Panc1 (cell line): ENCODE measurements around the gene ATG13.

ENCODE experiments used
- TCF7L2 ChIP-seq: IDR thresholded peaks from 2 replicates; pipeline ENCODE4 v1.6.1; 2011; ENCODE audit warnings: mild to moderate bottlenecking, low read depth, low read length, inconsistent platforms
- TF ChIP-seq, protein P1 (sequence below), 2 experiments: IDR thresholded peaks; 2 replicates each; pipeline ENCODE4 v1.6.1; 2011 to 2012; ENCODE audit warnings: low read depth in 2 of 2, control low read depth in 1 of 2, low read length in 1 of 2, mild to moderate bottlenecking in 1 of 2, moderate library complexity in 1 of 2; ENCODE audit not compliant: insufficient read depth in 1 of 2
- TF ChIP-seq, protein P2 (sequence below): fragments of 450-650 bp; IDR thresholded peaks from 2 replicates; pipeline ENCODE4 v1.5.1; 2017; ENCODE audit warnings: mild to moderate bottlenecking

DNA sequence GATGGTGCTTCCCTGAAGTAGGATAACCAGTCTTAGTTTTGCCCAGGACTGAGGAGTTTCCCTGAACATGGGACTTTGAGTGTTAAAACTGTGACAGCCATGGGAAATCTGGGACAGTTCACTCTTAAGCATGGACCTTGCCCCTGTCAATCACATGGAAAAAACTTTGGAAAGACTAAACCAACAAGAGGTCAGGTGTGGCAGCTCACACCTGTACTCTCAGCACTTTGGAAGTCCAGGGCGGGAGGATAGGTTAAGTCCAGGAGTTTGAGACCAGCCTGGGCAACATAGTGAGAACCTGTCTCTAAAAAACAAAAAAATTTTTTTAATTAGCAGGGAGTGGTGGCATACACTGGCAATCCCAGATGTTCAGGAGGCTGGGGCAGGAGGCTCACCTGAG lies 20.2 kb upstream of the ATG13 start:
- TF ChIP-seq TCF7L2 = no peak
- TF ChIP-seq, protein P1, sequence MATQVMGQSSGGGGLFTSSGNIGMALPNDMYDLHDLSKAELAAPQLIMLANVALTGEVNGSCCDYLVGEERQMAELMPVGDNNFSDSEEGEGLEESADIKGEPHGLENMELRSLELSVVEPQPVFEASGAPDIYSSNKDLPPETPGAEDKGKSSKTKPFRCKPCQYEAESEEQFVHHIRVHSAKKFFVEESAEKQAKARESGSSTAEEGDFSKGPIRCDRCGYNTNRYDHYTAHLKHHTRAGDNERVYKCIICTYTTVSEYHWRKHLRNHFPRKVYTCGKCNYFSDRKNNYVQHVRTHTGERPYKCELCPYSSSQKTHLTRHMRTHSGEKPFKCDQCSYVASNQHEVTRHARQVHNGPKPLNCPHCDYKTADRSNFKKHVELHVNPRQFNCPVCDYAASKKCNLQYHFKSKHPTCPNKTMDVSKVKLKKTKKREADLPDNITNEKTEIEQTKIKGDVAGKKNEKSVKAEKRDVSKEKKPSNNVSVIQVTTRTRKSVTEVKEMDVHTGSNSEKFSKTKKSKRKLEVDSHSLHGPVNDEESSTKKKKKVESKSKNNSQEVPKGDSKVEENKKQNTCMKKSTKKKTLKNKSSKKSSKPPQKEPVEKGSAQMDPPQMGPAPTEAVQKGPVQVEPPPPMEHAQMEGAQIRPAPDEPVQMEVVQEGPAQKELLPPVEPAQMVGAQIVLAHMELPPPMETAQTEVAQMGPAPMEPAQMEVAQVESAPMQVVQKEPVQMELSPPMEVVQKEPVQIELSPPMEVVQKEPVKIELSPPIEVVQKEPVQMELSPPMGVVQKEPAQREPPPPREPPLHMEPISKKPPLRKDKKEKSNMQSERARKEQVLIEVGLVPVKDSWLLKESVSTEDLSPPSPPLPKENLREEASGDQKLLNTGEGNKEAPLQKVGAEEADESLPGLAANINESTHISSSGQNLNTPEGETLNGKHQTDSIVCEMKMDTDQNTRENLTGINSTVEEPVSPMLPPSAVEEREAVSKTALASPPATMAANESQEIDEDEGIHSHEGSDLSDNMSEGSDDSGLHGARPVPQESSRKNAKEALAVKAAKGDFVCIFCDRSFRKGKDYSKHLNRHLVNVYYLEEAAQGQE (IDR thresholded peaks at IDR 0.05; ENCODE audit: insufficient read depth in 1 of 2, low read depth in 2 of 2, low read length in 1 of 2) = no peak
- TF ChIP-seq, protein P2, sequence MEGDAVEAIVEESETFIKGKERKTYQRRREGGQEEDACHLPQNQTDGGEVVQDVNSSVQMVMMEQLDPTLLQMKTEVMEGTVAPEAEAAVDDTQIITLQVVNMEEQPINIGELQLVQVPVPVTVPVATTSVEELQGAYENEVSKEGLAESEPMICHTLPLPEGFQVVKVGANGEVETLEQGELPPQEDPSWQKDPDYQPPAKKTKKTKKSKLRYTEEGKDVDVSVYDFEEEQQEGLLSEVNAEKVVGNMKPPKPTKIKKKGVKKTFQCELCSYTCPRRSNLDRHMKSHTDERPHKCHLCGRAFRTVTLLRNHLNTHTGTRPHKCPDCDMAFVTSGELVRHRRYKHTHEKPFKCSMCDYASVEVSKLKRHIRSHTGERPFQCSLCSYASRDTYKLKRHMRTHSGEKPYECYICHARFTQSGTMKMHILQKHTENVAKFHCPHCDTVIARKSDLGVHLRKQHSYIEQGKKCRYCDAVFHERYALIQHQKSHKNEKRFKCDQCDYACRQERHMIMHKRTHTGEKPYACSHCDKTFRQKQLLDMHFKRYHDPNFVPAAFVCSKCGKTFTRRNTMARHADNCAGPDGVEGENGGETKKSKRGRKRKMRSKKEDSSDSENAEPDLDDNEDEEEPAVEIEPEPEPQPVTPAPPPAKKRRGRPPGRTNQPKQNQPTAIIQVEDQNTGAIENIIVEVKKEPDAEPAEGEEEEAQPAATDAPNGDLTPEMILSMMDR = no peak
